Neural cell (in vitro differentiated cells): Measurements from ENCODE around the gene TIAM2.

Source experiments
- EZH2 ChIP-seq: fragments of 200-600, 300-800 bp; shearing (Covaris generic), sonication (generic); IDR thresholded peaks from 2 replicates; pipeline ENCODE4 v1.6.1; 2014; ENCODE audit warnings: antibody characterized with exemption, low read length, borderline replicate concordance, mild to moderate bottlenecking; ENCODE audit not compliant: insufficient read depth, poor library complexity, severe bottlenecking
- RAD21 ChIP-seq: fragments of 450-650 bp; conservative IDR thresholded peaks from 2 replicates; pipeline ENCODE4 v1.6.1; 2014; ENCODE audit warnings: antibody characterized with exemption, mild to moderate bottlenecking, moderate library complexity

- TF ChIP-seq RAD21: no peak
- no peak for TF ChIP-seq EZH2
These were observed 82.2 kb downstream of the TIAM2 start for GRCh38 chr6:155077331-155077730.
